Measurements from ENCODE around the gene RASGEF1B.

DNA sequence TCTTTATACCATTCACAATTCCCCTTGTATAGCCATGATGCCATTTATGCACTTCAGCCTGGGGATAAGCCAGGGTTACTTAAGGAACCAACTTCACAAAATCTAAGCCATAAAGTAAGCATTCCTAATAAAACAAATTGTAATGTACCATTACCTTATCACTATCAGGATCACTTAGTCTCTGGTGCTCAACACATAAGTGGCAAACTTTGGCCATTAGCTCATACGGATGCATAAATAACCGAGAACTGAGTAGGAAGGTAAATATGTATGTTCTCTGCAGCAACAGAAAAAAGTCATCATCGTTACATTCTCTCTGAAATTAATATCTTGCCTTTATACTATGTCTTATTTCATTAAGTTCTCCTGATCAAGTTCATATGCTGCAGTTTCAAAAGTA, 14.4 kb downstream of the RASGEF1B start:
- TF ChIP-seq POLR2A (IDR thresholded peaks at IDR 0.05; ENCODE audit: low read depth, low read length) (no peak), TAF1 (IDR thresholded peaks at IDR 0.05; ENCODE audit: borderline replicate concordance, low read depth, low read length) (no peak)
